Measurements from ENCODE around the gene SEMA7A.

SEMA7A gene

GRCh38 chr15:74449643-74450205, 16.0 kb upstream of the SEMA7A start:
- FAIRE-seq = no peak
- TF ChIP-seq POLR2A (IDR thresholded peaks at IDR 0.05; ENCODE audit: low read depth, low read length) (no peak), TAF1 (IDR thresholded peaks at IDR 0.05; ENCODE audit: borderline replicate concordance, low read depth, low read length) (no peak), POLR2AphosphoS5 (IDR thresholded peaks at IDR 0.05; ENCODE audit: low read depth, low read length) (no peak)
- no peak for DNase-seq (ENCODE audit: insufficient read length)

- FAIRE-seq = no peak
- DNase-seq (ENCODE audit: insufficient read length) = no peak
- TF ChIP-seq POLR2AphosphoS5 (IDR thresholded peaks at IDR 0.05; ENCODE audit: low read depth, low read length) (no peak), POLR2A (IDR thresholded peaks at IDR 0.05; ENCODE audit: low read depth, low read length) (no peak), TAF1 (IDR thresholded peaks at IDR 0.05; ENCODE audit: borderline replicate concordance, low read depth, low read length) (no peak)
Observed at GRCh38 chr15:74449095-74449494, 15.3 kb upstream of the SEMA7A start.

- FAIRE-seq = no peak
- no peak for TF ChIP-seq POLR2AphosphoS5 (IDR thresholded peaks at IDR 0.05; ENCODE audit: low read depth, low read length)
- TF ChIP-seq POLR2A (IDR thresholded peaks at IDR 0.05; ENCODE audit: low read depth, low read length) = no peak
- no peak for TF ChIP-seq TAF1 (IDR thresholded peaks at IDR 0.05; ENCODE audit: borderline replicate concordance, low read depth, low read length)
- no peak for DNase-seq (ENCODE audit: insufficient read length)
Observed at GRCh38 chr15:74445816-74446763, 12.3 kb upstream of the SEMA7A start.

- TF ChIP-seq POLR2A (IDR thresholded peaks at IDR 0.05; ENCODE audit: low read depth, low read length) (no peak), POLR2AphosphoS5 (IDR thresholded peaks at IDR 0.05; ENCODE audit: low read depth, low read length) (no peak), TAF1 (IDR thresholded peaks at IDR 0.05; ENCODE audit: borderline replicate concordance, low read depth, low read length) (no peak)
- DNase-seq (ENCODE audit: insufficient read length) (no peak), FAIRE-seq (no peak)
Observed at GRCh38 chr15:74444106-74445062, 10.6 kb upstream of the SEMA7A start.

- DNase-seq (ENCODE audit: insufficient read length) (no peak), FAIRE-seq (no peak)
- TF ChIP-seq POLR2AphosphoS5 (IDR thresholded peaks at IDR 0.05; ENCODE audit: low read depth, low read length) (no peak), TAF1 (IDR thresholded peaks at IDR 0.05; ENCODE audit: borderline replicate concordance, low read depth, low read length) (no peak), POLR2A (IDR thresholded peaks at IDR 0.05; ENCODE audit: low read depth, low read length) (no peak)
Observed at GRCh38 chr15:74443100-74443909, 9.5 kb upstream of the SEMA7A start.

GRCh38 chr15:74442604-74443003, 8.8 kb upstream of the SEMA7A start:
- TF ChIP-seq TAF1 (IDR thresholded peaks at IDR 0.05; ENCODE audit: borderline replicate concordance, low read depth, low read length) = no peak
- no peak for TF ChIP-seq POLR2AphosphoS5 (IDR thresholded peaks at IDR 0.05; ENCODE audit: low read depth, low read length)
- TF ChIP-seq POLR2A (IDR thresholded peaks at IDR 0.05; ENCODE audit: low read depth, low read length) = no peak
- no peak for FAIRE-seq
- no peak for DNase-seq (ENCODE audit: insufficient read length)

GRCh38 chr15:74442063-74442462, 8.3 kb upstream of the SEMA7A start:
- FAIRE-seq (no peak), DNase-seq (ENCODE audit: insufficient read length) (no peak)
- no peak for TF ChIP-seq POLR2A (IDR thresholded peaks at IDR 0.05; ENCODE audit: low read depth, low read length)
- no peak for TF ChIP-seq POLR2AphosphoS5 (IDR thresholded peaks at IDR 0.05; ENCODE audit: low read depth, low read length)
- TF ChIP-seq TAF1 (IDR thresholded peaks at IDR 0.05; ENCODE audit: borderline replicate concordance, low read depth, low read length) = no peak

GRCh38 chr15:74441248-74441941, 7.6 kb upstream of the SEMA7A start:
- no peak for FAIRE-seq
- TF ChIP-seq POLR2AphosphoS5 (IDR thresholded peaks at IDR 0.05; ENCODE audit: low read depth, low read length) (no peak), TAF1 (IDR thresholded peaks at IDR 0.05; ENCODE audit: borderline replicate concordance, low read depth, low read length) (no peak), POLR2A (IDR thresholded peaks at IDR 0.05; ENCODE audit: low read depth, low read length) (no peak)
- no peak for DNase-seq (ENCODE audit: insufficient read length)

GRCh38 chr15:74438721-74439316, 5.1 kb upstream of the SEMA7A start:
- FAIRE-seq (peak; percentile 84), DNase-seq (ENCODE audit: insufficient read length) (no peak)
- TF ChIP-seq POLR2A (IDR thresholded peaks at IDR 0.05; ENCODE audit: low read depth, low read length) (no peak), POLR2AphosphoS5 (IDR thresholded peaks at IDR 0.05; ENCODE audit: low read depth, low read length) (no peak), TAF1 (IDR thresholded peaks at IDR 0.05; ENCODE audit: borderline replicate concordance, low read depth, low read length) (no peak)

Measured in GM12892 (cell line).